Tibial artery (tissue), 4 donors: ENCODE results near the gene CCDC13.
A peak's percentile ranks its signal among the peaks of the same experiment; 100 is the strongest.

Source experiments
- DNase-seq, 2 donors: peaks; one replicate each; pipeline ENCODE4 v3.0.0-alpha.2; 2019
- H3K27ac ChIP-seq, 2 donors: fragments of 200-600 bp; sonication (generic) in 1 of 2; 1 replicate in 1 of 2; 2 replicates in 1 of 2; pipeline ENCODE4 v1.5.1; 2018 to 2019; ENCODE audit warnings: mild to moderate bottlenecking in 1 of 2
- H3K27me3 ChIP-seq, 2 donors: fragments of 200-600 bp; sonication (generic) in 1 of 2; one replicate each; pipeline versions ENCODE4 v1.5.1 to v1.6.0; 2016 to 2019
- H3K36me3 ChIP-seq, 3 donors: fragments of 200-600 bp; sonication (generic) in 2 of 3; one replicate each; pipeline ENCODE4 v1.5.1; 2016 to 2019; ENCODE audit warnings: mild to moderate bottlenecking in 2 of 3
- H3K4me1 ChIP-seq, 4 donors: fragments of 200-600 bp; sonication (generic) in 2 of 4; 1 replicate in 3 of 4; 2 replicates in 1 of 4; pipeline ENCODE4 v1.5.1; 2016 to 2019
- H3K4me3 ChIP-seq, 2 donors: fragments of 200-600 bp; sonication (generic) in 1 of 2; 1 replicate in 1 of 2; 2 replicates in 1 of 2; pipeline ENCODE4 v1.5.1; 2018 to 2019; ENCODE audit warnings: mild to moderate bottlenecking in 2 of 2
- H3K9me3 ChIP-seq, 3 donors: fragments of 200-600 bp; sonication (generic) in 1 of 3; one replicate each; pipeline ENCODE4 v1.5.1; 2016 to 2019
- intact Hi-C: fragments of 100-400 bp; cut with DNase I; formaldehyde crosslinking; loops from one replicate; pipeline ENCODE4 v1.15.0; 2023; ENCODE audit warnings: low total_unique reads
- TF ChIP-seq, protein P1 (sequence below), 2 experiments: fragments of 200-600 bp in 1 of 2; fragments of 450-650 bp in 1 of 2; IDR thresholded peaks; one replicate each; pipeline ENCODE4 v1.5.1; 2017 to 2019; ENCODE audit warnings: antibody characterized with exemption in 2 of 2, mild to moderate bottlenecking in 1 of 2, moderate library complexity in 1 of 2

Gene CCDC13

DNA sequence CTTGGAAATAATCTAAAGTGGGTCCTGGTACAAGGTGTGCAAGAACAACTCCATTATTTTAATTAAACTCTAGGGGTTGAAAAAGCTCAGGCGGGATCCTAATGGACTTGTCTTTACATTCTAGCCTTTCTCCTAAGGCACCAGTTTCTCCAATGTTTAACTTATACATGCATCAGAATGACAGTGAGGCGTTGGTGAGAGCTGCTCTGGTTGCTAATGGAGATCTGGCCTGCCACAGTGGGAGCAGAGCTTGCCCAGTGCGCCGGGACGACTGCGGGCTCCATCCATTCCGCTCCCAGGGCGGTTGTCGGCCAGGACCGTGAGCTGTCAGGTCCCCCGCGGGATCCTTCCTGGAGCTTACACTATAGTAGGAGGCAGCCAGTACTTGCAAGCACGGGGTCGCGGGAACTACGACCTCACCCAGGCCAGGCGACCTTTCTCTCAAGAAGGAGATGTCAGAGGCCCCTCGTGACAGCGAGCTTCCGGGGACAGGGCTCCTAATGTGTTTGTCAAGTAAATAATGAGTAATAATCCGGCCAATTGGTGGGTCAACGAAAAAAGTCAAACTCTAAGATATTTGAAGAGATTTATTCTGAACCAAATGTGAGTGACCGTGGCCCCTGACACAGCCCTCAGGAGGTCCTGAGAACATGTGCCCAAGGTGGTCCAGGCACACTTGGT is 32.2 kb upstream of the CCDC13 start:
- H3K4me1 ChIP-seq = peaks cover 0 to 34% (median 21%) of the 10 kb centered on the region in 4 donors
- intact Hi-C loops = no loop called here
- H3K9me3 ChIP-seq = no peaks in the 10 kb centered on the region
- H3K36me3 ChIP-seq = no peaks in the 10 kb centered on the region
- TF ChIP-seq, protein P1, sequence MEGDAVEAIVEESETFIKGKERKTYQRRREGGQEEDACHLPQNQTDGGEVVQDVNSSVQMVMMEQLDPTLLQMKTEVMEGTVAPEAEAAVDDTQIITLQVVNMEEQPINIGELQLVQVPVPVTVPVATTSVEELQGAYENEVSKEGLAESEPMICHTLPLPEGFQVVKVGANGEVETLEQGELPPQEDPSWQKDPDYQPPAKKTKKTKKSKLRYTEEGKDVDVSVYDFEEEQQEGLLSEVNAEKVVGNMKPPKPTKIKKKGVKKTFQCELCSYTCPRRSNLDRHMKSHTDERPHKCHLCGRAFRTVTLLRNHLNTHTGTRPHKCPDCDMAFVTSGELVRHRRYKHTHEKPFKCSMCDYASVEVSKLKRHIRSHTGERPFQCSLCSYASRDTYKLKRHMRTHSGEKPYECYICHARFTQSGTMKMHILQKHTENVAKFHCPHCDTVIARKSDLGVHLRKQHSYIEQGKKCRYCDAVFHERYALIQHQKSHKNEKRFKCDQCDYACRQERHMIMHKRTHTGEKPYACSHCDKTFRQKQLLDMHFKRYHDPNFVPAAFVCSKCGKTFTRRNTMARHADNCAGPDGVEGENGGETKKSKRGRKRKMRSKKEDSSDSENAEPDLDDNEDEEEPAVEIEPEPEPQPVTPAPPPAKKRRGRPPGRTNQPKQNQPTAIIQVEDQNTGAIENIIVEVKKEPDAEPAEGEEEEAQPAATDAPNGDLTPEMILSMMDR (IDR thresholded peaks at IDR 0.05) = no peak
- H3K27me3 ChIP-seq = peaks cover 0 to 2% of the 10 kb centered on the region in 2 donors
- H3K4me3 ChIP-seq = peak overlapping the region; percentile 80 to 92
- peak; percentile 45 to 69 for DNase-seq
- H3K27ac ChIP-seq = peak overlapping the region in 1 of 2 donors; percentile 94

DNA sequence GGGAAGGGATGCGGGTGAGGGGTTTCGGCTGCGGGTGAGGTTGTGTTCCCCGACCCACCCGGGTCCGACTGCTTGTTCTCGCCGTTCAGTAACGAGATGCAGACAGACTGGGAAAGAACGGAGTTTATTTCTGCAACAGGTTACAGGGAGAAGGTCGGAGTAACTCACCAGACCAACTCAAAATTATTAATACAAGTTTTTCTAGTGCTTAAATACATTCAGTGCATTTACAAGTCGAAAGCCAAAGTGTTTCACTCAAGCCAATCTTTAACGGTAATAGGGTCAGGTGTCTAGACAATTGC is 31.7 kb upstream of the CCDC13 start:
- Histone ChIP-seq H3K4me3 (peak overlapping the region; percentile 80 to 92), H3K4me1 (peaks cover 0 to 39% (median 22%) of the 10 kb centered on the region in 4 donors), H3K27me3 (peaks cover 0 to 2% of the 10 kb centered on the region in 2 donors), H3K27ac (peak overlapping the region; percentile 94 to 97), H3K9me3 (no peaks in the 10 kb centered on the region), H3K36me3 (no peaks in the 10 kb centered on the region)
- TF ChIP-seq, protein P1 (IDR thresholded peaks at IDR 0.05) = no peak
- intact Hi-C loops = no loop called here
- no peak for DNase-seq

DNA sequence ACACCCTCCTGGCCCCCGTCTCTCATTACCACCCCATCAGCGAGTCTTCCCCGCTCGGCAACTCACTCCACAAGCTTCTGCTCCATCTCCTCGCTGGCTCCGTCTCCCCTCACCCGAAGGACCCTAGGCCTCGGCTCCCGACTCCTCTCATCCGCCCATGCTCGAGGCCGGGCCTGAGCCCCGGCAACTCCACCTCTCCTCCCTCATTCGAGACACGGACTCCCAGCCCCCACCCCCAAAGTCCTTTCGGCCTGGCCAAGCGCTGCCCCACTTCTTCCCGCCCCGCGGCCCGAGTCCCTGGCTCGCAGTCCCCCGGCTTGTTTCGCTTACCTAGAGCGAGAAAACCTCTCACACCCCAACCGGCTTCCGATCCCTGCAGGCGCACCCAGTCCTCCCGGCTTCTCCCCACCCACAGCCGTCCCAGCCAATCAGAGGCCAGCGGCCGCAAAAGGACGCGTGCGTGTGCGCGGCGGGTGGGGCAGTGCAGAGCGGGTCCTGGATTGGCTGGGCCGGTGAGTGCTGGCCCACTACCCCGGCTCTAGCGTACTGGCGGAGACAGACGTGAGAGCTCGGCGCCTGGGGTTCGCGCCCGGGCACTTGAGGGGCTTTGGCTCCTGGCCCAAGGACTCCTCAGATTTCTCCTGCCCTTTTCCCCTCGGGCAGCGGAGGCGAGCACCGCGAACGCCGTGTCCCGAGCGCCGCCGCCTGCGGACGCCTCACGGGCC is 31.2 kb upstream of the CCDC13 start, which contains the start of gene HIGD1A:
HIGD1A (minus strand) TSS at position 385 of the 725 bp plus-strand sequence. CDS start 10,237 bp downstream, outside the sequence.
- Histone ChIP-seq H3K27ac (peak within 1 kb of the TSS; percentile 94 to 97), H3K36me3 (no peaks in the 10 kb centered on the region), H3K4me3 (peak within 1 kb of the TSS; percentile 80 to 92), H3K9me3 (no peaks in the 10 kb centered on the region), H3K4me1 (peaks cover 0 to 39% (median 22%) of the 10 kb centered on the region in 4 donors), H3K27me3 (peaks cover 0 to 2% of the 10 kb centered on the region in 2 donors)
- DNase-seq = peak; percentile 97 to 98
- intact Hi-C loops = no loop called here
- TF ChIP-seq, protein P1 (IDR thresholded peaks at IDR 0.05) = no peak

DNA sequence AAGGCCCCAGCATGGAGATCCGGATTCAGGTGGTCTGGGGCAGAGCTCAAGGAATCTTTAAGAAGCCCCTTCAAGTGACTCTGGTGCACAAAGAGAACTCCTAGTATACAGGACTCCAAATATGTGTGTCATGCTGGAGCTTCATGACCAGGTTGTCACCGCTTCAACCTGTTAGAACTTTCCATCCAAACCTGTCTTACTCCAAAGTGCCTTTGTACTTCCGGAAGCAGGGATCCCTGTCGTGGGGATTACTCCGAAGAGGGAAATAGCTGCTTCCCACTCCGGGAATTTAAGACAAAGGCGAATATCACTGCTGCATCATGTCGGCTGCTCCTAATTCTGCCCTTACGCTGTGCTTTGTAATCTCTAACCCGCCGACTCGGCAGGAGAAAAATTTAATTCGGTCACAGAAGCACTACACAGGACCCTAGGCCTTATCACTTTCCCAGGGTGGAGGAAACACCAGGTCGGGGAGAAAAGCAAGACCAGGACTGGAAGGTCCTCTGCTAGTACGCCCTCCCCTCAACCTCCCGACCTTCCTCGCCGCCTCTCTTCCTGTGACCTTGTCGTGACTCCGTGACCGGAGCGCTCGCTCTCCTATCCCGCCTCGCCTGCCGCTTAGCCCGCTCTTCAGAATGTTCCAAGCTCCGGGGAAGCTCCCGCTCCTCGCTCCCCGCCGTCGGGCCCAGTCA is 30.5 kb upstream of the CCDC13 start:
- no peak for DNase-seq

DNA sequence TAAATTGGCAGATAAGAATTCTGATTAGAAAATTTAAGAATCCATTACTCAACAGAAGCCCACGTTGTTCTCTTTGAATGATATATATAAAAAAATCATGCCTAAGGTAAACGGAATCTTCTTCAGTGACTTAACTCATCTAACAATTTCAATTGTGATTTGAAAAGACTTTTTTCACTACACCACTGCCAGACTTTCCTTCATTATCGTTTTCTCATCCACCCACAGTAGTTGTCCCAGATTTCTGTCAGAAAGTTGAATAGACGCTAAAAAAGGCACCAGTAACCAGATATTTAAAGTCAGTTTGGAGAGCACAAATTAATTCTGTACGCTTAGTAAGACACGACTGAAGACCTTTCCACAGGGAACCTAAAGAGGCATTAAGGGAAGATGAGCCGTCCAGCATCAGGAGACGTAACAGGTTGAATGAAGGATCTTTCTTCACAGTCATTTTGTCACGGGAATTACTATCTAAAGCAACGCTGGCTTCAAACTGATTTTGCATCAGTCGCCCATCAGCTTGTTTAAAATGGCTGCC is 29.9 kb upstream of the CCDC13 start:
- Histone ChIP-seq H3K36me3 (no peaks in the 10 kb centered on the region), H3K27me3 (peaks cover 0 to 2% of the 10 kb centered on the region in 2 donors), H3K4me3 (peak overlapping the region; percentile 80 to 92), H3K27ac (peak overlapping the region; percentile 94 to 97), H3K4me1 (peaks cover 0 to 39% (median 22%) of the 10 kb centered on the region in 4 donors), H3K9me3 (no peaks in the 10 kb centered on the region)
- intact Hi-C loops = no loop called here
- TF ChIP-seq, protein P1 (IDR thresholded peaks at IDR 0.05) = no peak
- DNase-seq = no peak

More for the DNA sequence above, 30.5 kb upstream of the CCDC13 start:
- peak overlapping the region; percentile 94 to 97 for H3K27ac ChIP-seq
- H3K27me3 ChIP-seq = peaks cover 0 to 2% of the 10 kb centered on the region in 2 donors
- no peaks in the 10 kb centered on the region for H3K9me3 ChIP-seq
- TF ChIP-seq, protein P1 (IDR thresholded peaks at IDR 0.05) = no peak
- peaks cover 0 to 39% (median 22%) of the 10 kb centered on the region in 4 donors for H3K4me1 ChIP-seq
- intact Hi-C loops = no loop called here
- H3K4me3 ChIP-seq = peak overlapping the region; percentile 80 to 92
- no peaks in the 10 kb centered on the region for H3K36me3 ChIP-seq
